Measurements from ENCODE around the gene RXFP2.

The RXFP2 gene

GRCh38 chr13:31850041-31850555 lies 110.8 kb downstream of the RXFP2 start:
- no peak overlapping the region for H3K4me3 ChIP-seq (ENCODE audit: low read depth, low read length)
- no peak for DNase-seq (ENCODE audit: low read depth)
- no peak for TF ChIP-seq CTCF (IDR thresholded peaks at IDR 0.05; ENCODE audit: low read depth, low read length, missing control alignments)

- DNase-seq (ENCODE audit: low read depth): no peak
- no peak for TF ChIP-seq CTCF (IDR thresholded peaks at IDR 0.05; ENCODE audit: low read depth, low read length, missing control alignments)
- H3K4me3 ChIP-seq (ENCODE audit: low read depth, low read length): no peak overlapping the region
These were observed 111.9 kb downstream of the RXFP2 start for GRCh38 chr13:31851216-31851615.

Measured in GM12864 (cell line).